Small intestine (tissue), 7 donors: ENCODE data around the gene ACTG2. TPM values are rescaled to one million over a fixed set of nuclear protein-coding genes. Genes with fewer than 3 reads are reported as not detected.
A peak's percentile ranks its signal among the peaks of the same experiment; 100 is the strongest.
"Not testable (repeated sequence)": the region's sequence is repeated elsewhere in the genome, so short reads cannot be mapped to it uniquely, and the experiment has no call there.

Source experiments
- DNase-seq, 2 donors: peaks; one replicate each; pipeline versions ENCODE4 v3.0.0 to v3.0.0-alpha.2; 2013
- FAIRE-seq: peaks from 2 replicates; lab custom pipeline; 2012; peaks lifted over from hg19 to GRCh38; lab: Jason Lieb, UNC
- H3K27ac ChIP-seq, 3 donors: one replicate each; pipeline ENCODE4 v1.5.1; 2013; ENCODE audit warnings: low read length in 2 of 3, mild to moderate bottlenecking in 2 of 3, control low read depth in 1 of 3, inconsistent platforms in 1 of 3, low read depth in 1 of 3, moderate library complexity in 1 of 3
- H3K27me3 ChIP-seq, 3 donors: one replicate each; pipeline ENCODE4 v1.6.1; 2013; ENCODE audit warnings: low read length in 3 of 3, inconsistent platforms in 1 of 3; ENCODE audit not compliant: control insufficient read depth in 3 of 3, insufficient read depth in 3 of 3
- H3K36me3 ChIP-seq, 3 donors: one replicate each; pipeline ENCODE4 v1.6.1; 2013; ENCODE audit warnings: low read length in 3 of 3, inconsistent platforms in 1 of 3, low read depth in 1 of 3, mild to moderate bottlenecking in 1 of 3, moderate library complexity in 1 of 3; ENCODE audit not compliant: control insufficient read depth in 3 of 3, insufficient read depth in 2 of 3
- H3K4me1 ChIP-seq, 3 donors: one replicate each; pipeline ENCODE4 v1.6.1; 2013; ENCODE audit warnings: low read length in 2 of 3, inconsistent platforms in 1 of 3, low read depth in 1 of 3, mild to moderate bottlenecking in 1 of 3, moderate library complexity in 1 of 3; ENCODE audit not compliant: control insufficient read depth in 3 of 3, insufficient read depth in 2 of 3
- H3K4me3 ChIP-seq, 3 donors: one replicate each; pipeline ENCODE4 v1.5.1; 2013; ENCODE audit warnings: low read length in 3 of 3, control low read depth in 1 of 3, inconsistent platforms in 1 of 3, low read depth in 1 of 3, mild to moderate bottlenecking in 1 of 3, moderate library complexity in 1 of 3
- H3K9me3 ChIP-seq, 2 donors: one replicate each; pipeline ENCODE4 v1.6.1; 2013; ENCODE audit warnings: low read depth in 1 of 2, low read length in 1 of 2; ENCODE audit not compliant: control insufficient read depth in 2 of 2, insufficient read depth in 1 of 2
- WGBS, 3 donors: extraction: QIAGEN DNeasy Blood & Tissue Kit; methylation state at CpG; one replicate each; pipeline ENCODE4 v1.1.7; 2013; 5-methylcytosine and 5-hydroxymethylcytosine counted together
- polyA plus RNA-seq, 4 donors: library from polyadenylated mRNA; stranded (reverse) in 3 of 4; unstranded in 1 of 4; fragments of 200-250 nt in 3 of 4; fragments of 120-200 nt in 1 of 4; gene quantifications; one replicate each; pipeline versions ENCODE4 v1.2.1 to v1.2.3, GENCODE V29; 2013
- donor health status: healthy with polysubstance abuse.
- donor health status: control.
- donor health status: control.
- donor health status: Bipolar disorder and iron deficiency.
- donor health status: healthy.

The ACTG2 gene
- polyA plus RNA-seq, 4 donors: 2.0 to 108 (median 42.5) TPM

GRCh38 chr2:73939419-73939818, 46.6 kb downstream of the ACTG2 start:
- H3K9me3 ChIP-seq: no peaks in the 10 kb centered on the region
- no peak overlapping the region for H3K27ac ChIP-seq
- H3K4me3 ChIP-seq: no peak overlapping the region
- H3K4me1 ChIP-seq: no peaks in the 10 kb centered on the region
- peaks cover 2 to 32% (median 15%) of the 10 kb centered on the region in 3 donors for H3K36me3 ChIP-seq
- DNase-seq (no peak), FAIRE-seq (no peak)
- H3K27me3 ChIP-seq: no peaks in the 10 kb centered on the region
- WGBS, 3 donors: 71 to 93% (median 88%) methylated on average over 2 of the region's 2 CpGs

- peaks cover 2 to 30% (median 17%) of the 10 kb centered on the region in 3 donors for H3K36me3 ChIP-seq
- H3K27ac ChIP-seq, H3K27me3 ChIP-seq, FAIRE-seq, H3K4me1 ChIP-seq, H3K9me3 ChIP-seq, DNase-seq, H3K4me3 ChIP-seq: not testable (repeated sequence)
- WGBS, 3 donors: 98 to 100% (median 100%) methylated on average over 1 of the region's 1 CpG
Measured at GRCh38 chr2:73940066-73940465, 47.3 kb downstream of the ACTG2 start.

- 24 to 39% (median 34%) methylated on average over 2 of the region's 2 CpGs for WGBS, 3 donors
- Histone ChIP-seq H3K4me3 (no peak overlapping the region), H3K36me3 (peaks cover 2 to 39% (median 18%) of the 10 kb centered on the region in 3 donors), H3K9me3 (no peaks in the 10 kb centered on the region), H3K27ac (no peak overlapping the region), H3K27me3 (no peaks in the 10 kb centered on the region), H3K4me1 (no peaks in the 10 kb centered on the region)
- FAIRE-seq (no peak), DNase-seq (no peak)
Measured at GRCh38 chr2:73942664-73943063, 49.9 kb downstream of the ACTG2 start.

DNA sequence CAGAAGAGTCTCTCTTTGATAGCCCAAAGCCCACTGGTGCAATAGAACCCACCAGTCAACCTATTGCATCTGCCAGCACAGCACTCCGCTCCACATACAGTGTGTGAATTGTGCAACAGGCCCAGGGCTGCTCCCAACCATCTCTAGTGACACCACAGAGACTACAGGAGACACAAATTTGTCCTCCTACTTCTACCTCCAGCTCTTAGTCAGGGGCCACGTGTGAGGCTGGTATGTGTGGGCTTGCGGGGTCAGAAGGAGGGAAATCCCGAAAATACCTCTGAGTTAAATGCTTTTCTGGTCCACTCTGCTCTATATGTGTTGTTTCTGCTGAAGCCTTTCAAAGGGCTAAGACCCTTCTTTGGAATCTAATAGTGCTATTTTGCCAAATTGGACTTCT, 51.9 kb downstream of the ACTG2 start:
- Histone ChIP-seq H3K9me3 (no peaks in the 10 kb centered on the region), H3K27me3 (no peaks in the 10 kb centered on the region), H3K36me3 (peaks cover 2 to 39% (median 17%) of the 10 kb centered on the region in 3 donors), H3K27ac (no peak overlapping the region), H3K4me1 (peaks cover 0 to 17% (median 0%) of the 10 kb centered on the region in 3 donors), H3K4me3 (no peak overlapping the region)
- DNase-seq (no peak), FAIRE-seq (no peak)
- 82 to 92% (median 87%) methylated on average over 4 of the region's 4 CpGs for WGBS, 3 donors

DNA sequence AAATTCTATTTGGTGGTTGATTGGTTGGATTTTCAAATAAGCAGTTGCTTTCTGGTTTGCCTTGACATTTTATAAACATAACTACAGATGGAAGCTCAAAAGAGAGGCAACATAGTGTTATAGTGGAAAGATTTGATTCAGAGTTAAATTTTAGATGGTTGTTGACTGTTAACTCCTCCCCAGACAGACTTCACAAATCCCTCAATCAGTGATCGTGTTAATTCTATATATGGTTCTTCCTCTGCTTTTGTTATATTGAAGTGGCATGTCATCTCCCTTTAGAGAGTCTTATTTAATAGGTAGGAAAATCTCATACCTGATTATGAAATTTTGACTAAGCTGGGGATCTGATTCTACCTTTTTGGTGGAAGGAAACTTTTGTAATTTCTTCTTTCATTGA, 53.4 kb downstream of the ACTG2 start:
- H3K4me3 ChIP-seq: no peak overlapping the region
- DNase-seq (no peak), FAIRE-seq (no peak)
- H3K9me3 ChIP-seq: no peaks in the 10 kb centered on the region
- no peak overlapping the region for H3K27ac ChIP-seq
- H3K27me3 ChIP-seq: no peaks in the 10 kb centered on the region
- WGBS, 3 donors: 79 to 85% (median 85%) methylated on average over 1 of the region's 1 CpG
- peaks cover 0 to 19% (median 0%) of the 10 kb centered on the region in 3 donors for H3K4me1 ChIP-seq
- H3K36me3 ChIP-seq: peaks cover 3 to 41% (median 20%) of the 10 kb centered on the region in 3 donors

DNA sequence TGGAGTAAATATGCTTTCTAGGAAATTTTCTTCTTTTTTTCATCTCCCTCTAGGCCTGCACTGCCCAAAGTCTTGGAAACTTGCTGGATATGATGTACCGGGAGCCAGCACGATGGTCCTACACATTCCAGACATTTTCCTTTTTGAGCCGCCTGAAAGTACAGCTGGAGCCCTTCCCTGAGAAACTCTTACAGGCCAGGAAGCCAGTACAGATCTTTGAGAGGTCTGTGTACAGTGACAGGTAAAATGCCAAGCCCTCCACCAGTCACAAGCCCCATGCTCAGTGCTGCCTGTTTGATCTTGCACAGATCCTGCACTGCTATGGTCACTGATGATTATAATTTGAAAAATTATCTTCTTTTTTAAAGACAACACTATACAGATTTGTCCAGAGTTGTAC, 53.9 kb downstream of the ACTG2 start:
- peaks cover 0 to 19% (median 0%) of the 10 kb centered on the region in 3 donors for H3K4me1 ChIP-seq
- DNase-seq (no peak), FAIRE-seq (no peak)
- no peaks in the 10 kb centered on the region for H3K27me3 ChIP-seq
- H3K9me3 ChIP-seq: no peaks in the 10 kb centered on the region
- H3K36me3 ChIP-seq: peaks cover 7 to 46% (median 23%) of the 10 kb centered on the region in 3 donors
- WGBS, 3 donors: 84 to 99% (median 97%) methylated on average over 3 of the region's 3 CpGs
- H3K4me3 ChIP-seq: no peak overlapping the region
- no peak overlapping the region for H3K27ac ChIP-seq

- Histone ChIP-seq H3K36me3 (peaks cover 7 to 49% (median 29%) of the 10 kb centered on the region in 3 donors), H3K4me1 (peaks cover 0 to 19% (median 0%) of the 10 kb centered on the region in 3 donors), H3K9me3 (no peaks in the 10 kb centered on the region), H3K27ac (peak overlapping the region in 1 of 3 donors; percentile 49), H3K4me3 (no peak overlapping the region), H3K27me3 (no peaks in the 10 kb centered on the region)
- FAIRE-seq (no peak), DNase-seq (no peak)
- WGBS, 3 donors: 85 to 88% (median 85%) methylated on average over 5 of the region's 5 CpGs
Measured at GRCh38 chr2:73947412-73948018, 54.7 kb downstream of the ACTG2 start.

GRCh38 chr2:73949802-73950201, 57.0 kb downstream of the ACTG2 start:
- H3K36me3 ChIP-seq: peaks cover 10 to 53% (median 32%) of the 10 kb centered on the region in 3 donors
- peaks cover 0 to 19% (median 0%) of the 10 kb centered on the region in 3 donors for H3K4me1 ChIP-seq
- H3K27ac ChIP-seq: no peak overlapping the region
- no peak for FAIRE-seq
- no peak for DNase-seq
- H3K27me3 ChIP-seq: no peaks in the 10 kb centered on the region
- H3K9me3 ChIP-seq: no peaks in the 10 kb centered on the region
- no peak overlapping the region for H3K4me3 ChIP-seq
